T follicular helper cell (primary cell): ENCODE measurements around the gene ABCB8.
A peak's percentile ranks its signal among the peaks of the same experiment; 100 is the strongest.
"Not testable (repeated sequence)": the region's sequence is repeated elsewhere in the genome, so short reads cannot be mapped to it uniquely, and the experiment has no call there.

Experiments
- DNase-seq: peaks from one replicate; pipeline ENCODE4 v3.0.0-alpha.2; 2020; ENCODE audit warnings: low read depth

The ABCB8 gene

GRCh38 chr7:150997817-150998216 is 30.4 kb upstream of the ABCB8 start:
- DNase-seq = no peak

- no peak for DNase-seq
Measured at GRCh38 chr7:150998341-150998740, 29.9 kb upstream of the ABCB8 start.

- DNase-seq = no peak
Measured at GRCh38 chr7:150999001-150999400, 29.2 kb upstream of the ABCB8 start.

GRCh38 chr7:150999497-151000230 is 28.6 kb upstream of the ABCB8 start:
- no peak for DNase-seq

DNA sequence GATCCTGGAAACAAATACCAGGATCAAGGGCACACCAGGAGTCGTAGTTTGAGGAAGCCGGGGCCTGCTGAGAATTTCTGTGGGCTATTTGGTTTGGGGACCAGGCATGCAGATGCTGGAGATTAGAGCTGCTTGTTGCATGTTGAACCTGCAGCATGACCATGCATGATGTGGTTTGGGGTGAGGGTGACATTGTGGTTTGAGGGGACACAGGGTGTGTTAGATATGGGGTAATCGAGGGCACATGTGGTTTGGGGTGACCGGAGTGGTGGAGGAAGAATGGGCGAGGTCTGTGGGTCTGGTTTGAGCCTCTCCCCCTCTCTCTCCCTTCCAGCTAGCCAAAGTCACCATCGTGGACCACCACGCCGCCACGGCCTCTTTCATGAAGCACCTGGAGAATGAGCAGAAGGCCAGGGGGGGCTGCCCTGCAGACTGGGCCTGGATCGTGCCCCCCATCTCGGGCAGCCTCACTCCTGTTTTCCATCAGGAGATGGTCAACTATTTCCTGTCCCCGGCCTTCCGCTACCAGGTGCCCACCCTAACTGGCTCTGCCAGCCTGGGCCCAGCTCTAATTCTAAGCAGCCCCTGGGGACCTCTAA is 27.3 kb upstream of the ABCB8 start:
- no peak for DNase-seq

- DNase-seq = no peak
Measured at GRCh38 chr7:151001546-151001945, 26.7 kb upstream of the ABCB8 start.

GRCh38 chr7:151003572-151003971 is 24.7 kb upstream of the ABCB8 start:
- no peak for DNase-seq

- DNase-seq = no peak
Measured at GRCh38 chr7:151005566-151005965, 22.7 kb upstream of the ABCB8 start.

GRCh38 chr7:151006590-151007300 is 21.5 kb upstream of the ABCB8 start:
- DNase-seq = no peak

DNA sequence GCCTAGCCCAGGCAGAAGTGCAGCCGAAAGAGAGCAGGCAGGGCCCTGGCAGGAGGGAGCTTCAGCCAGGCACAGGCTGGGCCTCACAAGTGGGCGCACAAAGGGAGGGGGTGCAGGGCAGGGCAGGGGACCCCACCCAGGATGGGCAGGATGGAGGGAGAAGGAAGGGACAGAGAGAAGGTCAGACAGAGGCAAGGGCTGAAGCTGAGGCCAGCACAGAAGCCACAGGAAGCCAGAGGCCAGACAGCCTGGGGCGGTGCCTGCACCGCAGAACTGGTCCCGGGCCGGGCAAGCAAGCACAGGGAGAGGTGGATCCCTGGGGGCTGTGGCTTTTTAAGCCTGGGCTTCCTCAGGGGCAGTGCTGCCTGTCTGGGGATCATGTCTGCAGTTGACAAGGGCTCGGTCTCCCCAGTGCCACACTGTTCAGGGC is 20.8 kb upstream of the ABCB8 start:
- no peak for DNase-seq

DNA sequence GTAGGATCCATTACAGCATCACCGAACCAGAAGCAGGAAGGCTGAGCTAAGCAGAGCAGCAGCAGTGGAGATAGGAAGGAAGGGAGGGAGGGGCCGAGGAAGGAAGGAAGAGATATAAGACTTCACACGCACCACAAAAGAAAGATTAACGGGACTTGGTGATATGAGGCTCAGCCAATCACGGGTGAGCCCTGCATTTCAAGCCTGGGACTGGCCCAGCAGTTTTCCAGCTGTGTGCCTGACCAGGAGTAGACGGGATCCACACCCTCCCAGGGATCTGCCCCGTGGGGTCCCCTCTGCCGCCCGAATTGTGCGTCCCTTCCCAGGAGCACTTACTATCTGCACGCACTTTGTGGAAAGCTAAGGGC is 20.1 kb upstream of the ABCB8 start:
- peak; percentile 23 for DNase-seq

- peak; percentile 70 for DNase-seq
Measured at GRCh38 chr7:151008511-151009323, 19.5 kb upstream of the ABCB8 start.

DNA sequence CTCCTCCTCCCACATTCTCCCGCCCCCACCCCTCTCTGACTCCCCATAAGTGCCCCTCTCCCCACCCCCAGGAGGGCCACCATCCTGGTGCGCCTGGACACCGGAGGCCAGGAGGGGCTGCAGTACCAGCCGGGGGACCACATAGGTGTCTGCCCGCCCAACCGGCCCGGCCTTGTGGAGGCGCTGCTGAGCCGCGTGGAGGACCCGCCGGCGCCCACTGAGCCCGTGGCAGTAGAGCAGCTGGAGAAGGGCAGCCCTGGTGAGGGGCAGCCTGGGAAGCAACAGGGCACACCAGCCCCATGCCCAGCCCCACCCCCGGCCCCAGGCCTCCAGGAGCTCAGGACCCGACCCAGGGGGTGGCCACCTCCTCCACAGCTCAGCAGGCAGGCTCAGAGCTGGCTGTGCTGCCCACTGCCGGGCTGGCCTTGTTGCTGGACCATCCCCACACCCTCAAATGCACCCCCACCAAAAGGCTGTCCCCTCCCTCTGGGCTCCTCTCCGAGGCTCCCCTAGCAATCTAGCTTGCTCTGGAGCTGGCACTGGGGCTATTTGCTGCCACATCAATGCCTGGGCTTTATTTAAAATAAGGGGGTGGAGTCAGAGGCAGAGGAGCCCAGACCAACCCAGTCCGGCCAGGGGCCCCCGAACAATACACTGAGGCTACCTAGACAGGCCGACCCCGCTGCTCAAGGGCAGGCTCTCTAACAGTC is 18.8 kb upstream of the ABCB8 start:
- DNase-seq = no peak

DNA sequence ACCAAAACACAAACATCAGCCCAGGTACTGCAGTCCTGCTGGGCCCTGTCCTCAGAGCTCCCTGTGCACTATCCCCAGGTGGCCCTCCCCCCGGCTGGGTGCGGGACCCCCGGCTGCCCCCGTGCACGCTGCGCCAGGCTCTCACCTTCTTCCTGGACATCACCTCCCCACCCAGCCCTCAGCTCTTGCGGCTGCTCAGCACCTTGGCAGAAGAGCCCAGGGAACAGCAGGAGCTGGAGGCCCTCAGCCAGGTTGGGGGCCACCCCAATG is 18.3 kb upstream of the ABCB8 start:
- DNase-seq = no peak

- DNase-seq = peak; percentile 18
Measured at GRCh38 chr7:151010307-151011096, 17.7 kb upstream of the ABCB8 start.

DNA sequence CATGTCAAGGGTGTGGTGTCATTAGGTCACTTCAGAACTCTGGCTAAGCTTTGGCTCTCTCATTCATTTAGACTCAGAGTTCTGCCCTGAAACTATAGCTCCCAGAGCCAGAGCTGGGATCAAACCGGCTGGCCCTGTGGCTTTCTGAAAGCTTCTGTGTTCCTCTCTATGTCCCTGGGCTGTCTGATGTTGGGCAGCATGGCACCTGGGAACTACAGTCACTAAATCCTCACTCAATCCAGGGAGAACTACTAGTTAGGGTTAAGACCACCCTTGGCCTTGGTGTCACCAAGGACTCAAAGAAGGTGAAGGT is 17.2 kb upstream of the ABCB8 start:
- DNase-seq = no peak

- not testable (repeated sequence) for DNase-seq
Measured at GRCh38 chr7:151011616-151012015, 16.6 kb upstream of the ABCB8 start.

- DNase-seq = no peak
Measured at GRCh38 chr7:151012031-151012692, 16.1 kb upstream of the ABCB8 start.

GRCh38 chr7:151012911-151013347 is 15.3 kb upstream of the ABCB8 start:
- no peak for DNase-seq

- no peak for DNase-seq
Measured at GRCh38 chr7:151013356-151013732, 14.9 kb upstream of the ABCB8 start.
